Activated naive CD8-positive, alpha-beta T cell treated with anti-CD3 and anti-CD28 coated beads, Interleukin-2, amount 10 ng/mL, durations not matched to agents 7 days and 5 days (primary cell): ENCODE results near the gene STS. TPM values are rescaled to one million over a fixed set of nuclear protein-coding genes. Genes with fewer than 3 reads are reported as not detected.

Experiments
- ATAC-seq: fragments of 150-1000 bp; cut with Tn5 transposase; one replicate; pipeline ENCODE4 v1.10.0; 2021; ENCODE audit warnings: low read depth, moderate library complexity
- POLR2A ChIA-PET: fragments of 350-600 bp; sonication (Branson Sonifier 250); formaldehyde crosslinking; loops from one replicate; lab custom pipeline; 2021; ENCODE audit warnings: antibody characterized with exemption; lab: Charles Lee
- DNase-seq: peaks from one replicate; pipeline ENCODE4 v3.0.0; 2021
- H3K27ac Mint-ChIP-seq: one replicate; pipeline ENCODE4 v1.8.0; 2022; ENCODE audit warnings: mild to moderate bottlenecking, mixed read lengths
- H3K27me3 Mint-ChIP-seq: one replicate; pipeline ENCODE4 v1.8.0; 2022; ENCODE audit warnings: mild to moderate bottlenecking, moderate library complexity, mixed read lengths
- H3K36me3 Mint-ChIP-seq: one replicate; pipeline ENCODE4 v1.8.0; 2021; ENCODE audit warnings: mild to moderate bottlenecking, mixed read lengths
- H3K4me1 Mint-ChIP-seq: one replicate; pipeline ENCODE4 v1.8.0; 2021; ENCODE audit warnings: mixed read lengths
- H3K4me3 Mint-ChIP-seq: one replicate; pipeline ENCODE4 v1.8.0; 2022; ENCODE audit warnings: mild to moderate bottlenecking, moderate library complexity, mixed read lengths
- H3K9me3 Mint-ChIP-seq: one replicate; pipeline ENCODE4 v1.8.0; 2021; ENCODE audit warnings: mixed read lengths
- total RNA-seq, 2 experiments: library from RNA; stranded (reverse); gene quantifications; one replicate each; pipeline ENCODE4 v1.2.3, GENCODE V29; 2021

The STS gene
- 1 to 10 TPM; 1.1 to 1.4 TPM for total RNA-seq

- Mint-ChIP-seq H3K9me3 (no peaks in the 10 kb centered on the region), H3K4me1 (peaks cover 12% of the 10 kb centered on the region), H3K27ac (peak within 1 kb of the TSS; percentile 89), H3K36me3 (no peaks in the 10 kb centered on the region), H3K27me3 (no peaks in the 10 kb centered on the region), H3K4me3 (peak within 1 kb of the TSS; percentile 84)
- DNase-seq = peak; percentile 60
- peak; percentile 43 for ATAC-seq
- POLR2A ChIA-PET = interaction anchor here (0.8 to 1.5 kb wide), 2 partner anchors 12 to 64 kb away, joined by 3 to 5 read pairs; no protein-coding TSS in a partner anchor
These were observed at the start of gene STS for GRCh38 chrX:7147413-7147977. STS (plus strand) TSS chrX:7147712; CDS start chrX:7253200, 105,488 bp downstream.

- DNase-seq (no peak), ATAC-seq (no peak)
- Mint-ChIP-seq H3K9me3 (no peaks in the 10 kb centered on the region), H3K4me1 (peaks cover 1% of the 10 kb centered on the region), H3K4me3 (no peak overlapping the region), H3K27ac (no peak overlapping the region), H3K36me3 (peaks cover 22% of the 10 kb centered on the region), H3K27me3 (no peaks in the 10 kb centered on the region)
- POLR2A ChIA-PET = no interaction called here
These were observed 47.5 kb upstream of the STS start for GRCh38 chrX:7100022-7100421.

- POLR2A ChIA-PET = no interaction called here
- H3K36me3 Mint-ChIP-seq = peaks cover 20% of the 10 kb centered on the region
- no peak for DNase-seq
- ATAC-seq = no peak
- no peaks in the 10 kb centered on the region for H3K9me3 Mint-ChIP-seq
- no peak overlapping the region for H3K4me3 Mint-ChIP-seq
- no peak overlapping the region for H3K27ac Mint-ChIP-seq
- no peaks in the 10 kb centered on the region for H3K27me3 Mint-ChIP-seq
- H3K4me1 Mint-ChIP-seq = peaks cover 1% of the 10 kb centered on the region
These were observed 45.4 kb upstream of the STS start for GRCh38 chrX:7102119-7102518.

GRCh38 chrX:7106649-7107048 is 40.9 kb upstream of the STS start:
- ATAC-seq = no peak
- peaks cover 20% of the 10 kb centered on the region for H3K4me1 Mint-ChIP-seq
- H3K4me3 Mint-ChIP-seq = no peak overlapping the region
- H3K27me3 Mint-ChIP-seq = no peaks in the 10 kb centered on the region
- POLR2A ChIA-PET = no interaction called here
- peaks cover 22% of the 10 kb centered on the region for H3K36me3 Mint-ChIP-seq
- H3K27ac Mint-ChIP-seq = no peak overlapping the region
- H3K9me3 Mint-ChIP-seq = no peaks in the 10 kb centered on the region
- DNase-seq = no peak

GRCh38 chrX:7108030-7108429 is 39.5 kb upstream of the STS start:
- H3K9me3 Mint-ChIP-seq = no peaks in the 10 kb centered on the region
- H3K4me1 Mint-ChIP-seq = peaks cover 19% of the 10 kb centered on the region
- H3K27me3 Mint-ChIP-seq = no peaks in the 10 kb centered on the region
- DNase-seq (no peak), ATAC-seq (no peak)
- POLR2A ChIA-PET = no interaction called here
- peaks cover 10% of the 10 kb centered on the region for H3K36me3 Mint-ChIP-seq
- H3K4me3 Mint-ChIP-seq = no peak overlapping the region
- no peak overlapping the region for H3K27ac Mint-ChIP-seq

GRCh38 chrX:7109049-7109531 is 38.4 kb upstream of the STS start:
- Mint-ChIP-seq H3K4me3 (peak overlapping the region; percentile 76), H3K4me1 (peaks cover 19% of the 10 kb centered on the region), H3K27ac (peak overlapping the region; percentile 77), H3K27me3 (no peaks in the 10 kb centered on the region), H3K36me3 (peaks cover 12% of the 10 kb centered on the region), H3K9me3 (no peaks in the 10 kb centered on the region)
- no peak for DNase-seq
- no peak for ATAC-seq
- POLR2A ChIA-PET = no interaction called here

GRCh38 chrX:7109838-7110793 is 37.4 kb upstream of the STS start:
- H3K36me3 Mint-ChIP-seq = peaks cover 14% of the 10 kb centered on the region
- peak overlapping the region; percentile 78 for H3K27ac Mint-ChIP-seq
- H3K4me1 Mint-ChIP-seq = peaks cover 19% of the 10 kb centered on the region
- POLR2A ChIA-PET = no interaction called here
- H3K9me3 Mint-ChIP-seq = no peaks in the 10 kb centered on the region
- ATAC-seq (no peak), DNase-seq (no peak)
- H3K4me3 Mint-ChIP-seq = peak overlapping the region; percentile 25
- H3K27me3 Mint-ChIP-seq = no peaks in the 10 kb centered on the region

- peaks cover 19% of the 10 kb centered on the region for H3K4me1 Mint-ChIP-seq
- H3K4me3 Mint-ChIP-seq = peak overlapping the region; percentile 25
- H3K27me3 Mint-ChIP-seq = no peaks in the 10 kb centered on the region
- peaks cover 14% of the 10 kb centered on the region for H3K36me3 Mint-ChIP-seq
- H3K27ac Mint-ChIP-seq = peak overlapping the region; percentile 78
- DNase-seq (no peak), ATAC-seq (no peak)
- no peaks in the 10 kb centered on the region for H3K9me3 Mint-ChIP-seq
- POLR2A ChIA-PET = no interaction called here
These were observed 36.7 kb upstream of the STS start for GRCh38 chrX:7110821-7111276.

- no peak for DNase-seq
- Mint-ChIP-seq H3K27ac (no peak overlapping the region), H3K36me3 (peaks cover 16% of the 10 kb centered on the region), H3K4me3 (no peak overlapping the region), H3K9me3 (no peaks in the 10 kb centered on the region), H3K27me3 (no peaks in the 10 kb centered on the region), H3K4me1 (peaks cover 19% of the 10 kb centered on the region)
- POLR2A ChIA-PET = no interaction called here
- no peak for ATAC-seq
These were observed 36.0 kb upstream of the STS start for GRCh38 chrX:7111518-7111917.

- no peak for ATAC-seq
- H3K27me3 Mint-ChIP-seq = no peaks in the 10 kb centered on the region
- H3K36me3 Mint-ChIP-seq = peaks cover 21% of the 10 kb centered on the region
- H3K4me3 Mint-ChIP-seq = no peak overlapping the region
- H3K4me1 Mint-ChIP-seq = peaks cover 19% of the 10 kb centered on the region
- no peak overlapping the region for H3K27ac Mint-ChIP-seq
- DNase-seq = no peak
- H3K9me3 Mint-ChIP-seq = no peaks in the 10 kb centered on the region
- POLR2A ChIA-PET = no interaction called here
These were observed 35.4 kb upstream of the STS start for GRCh38 chrX:7112071-7112470.

GRCh38 chrX:7115557-7115956 is 32.0 kb upstream of the STS start:
- H3K4me1 Mint-ChIP-seq = peaks cover 6% of the 10 kb centered on the region
- no peak for ATAC-seq
- no peaks in the 10 kb centered on the region for H3K9me3 Mint-ChIP-seq
- DNase-seq = no peak
- H3K27me3 Mint-ChIP-seq = no peaks in the 10 kb centered on the region
- H3K4me3 Mint-ChIP-seq = no peak overlapping the region
- POLR2A ChIA-PET = no interaction called here
- peaks cover 18% of the 10 kb centered on the region for H3K36me3 Mint-ChIP-seq
- no peak overlapping the region for H3K27ac Mint-ChIP-seq

GRCh38 chrX:7116081-7116480 is 31.4 kb upstream of the STS start:
- no peak for DNase-seq
- POLR2A ChIA-PET = no interaction called here
- peaks cover 17% of the 10 kb centered on the region for H3K36me3 Mint-ChIP-seq
- H3K27ac Mint-ChIP-seq = no peak overlapping the region
- no peaks in the 10 kb centered on the region for H3K9me3 Mint-ChIP-seq
- no peaks in the 10 kb centered on the region for H3K27me3 Mint-ChIP-seq
- no peak for ATAC-seq
- no peak overlapping the region for H3K4me3 Mint-ChIP-seq
- peaks cover under 1% of the 10 kb centered on the region for H3K4me1 Mint-ChIP-seq

GRCh38 chrX:7117587-7117986 is 29.9 kb upstream of the STS start:
- POLR2A ChIA-PET = no interaction called here
- H3K4me1 Mint-ChIP-seq = no peaks in the 10 kb centered on the region
- peaks cover 17% of the 10 kb centered on the region for H3K36me3 Mint-ChIP-seq

More at GRCh38 chrX:7117587-7117986, 29.9 kb upstream of the STS start:
- no peak for ATAC-seq
- H3K27ac Mint-ChIP-seq = no peak overlapping the region
- H3K9me3 Mint-ChIP-seq = no peaks in the 10 kb centered on the region
- no peaks in the 10 kb centered on the region for H3K27me3 Mint-ChIP-seq
- H3K4me3 Mint-ChIP-seq = no peak overlapping the region
- DNase-seq = no peak
